IMR-90 (cell line): ENCODE results near the gene PCED1A. TPM values are rescaled to one million over a fixed set of nuclear protein-coding genes. Genes with fewer than 3 reads are reported as not detected.
A peak's percentile ranks its signal among the peaks of the same experiment; 100 is the strongest.

Source experiments
- ATAC-seq: fragments of 200-7000 bp; cut with Tn5 transposase; 2 replicates; pipeline ENCODE4 v1.9.1; 2020; ENCODE audit warnings: low read depth, mild to moderate bottlenecking, moderate library complexity
- BruUV-seq: library from RNA; stranded (reverse); fragments of 400-500 nt; replicated peaks from 2 replicates; lab custom pipeline; 2021; lab: Mats Ljungman, UMichigan
- CTCF ChIA-PET: fragments of 300-600 bp; formaldehyde crosslinking; extraction: SDS; loops from one replicate; lab custom pipeline; 2021; ENCODE audit warnings: antibody characterized with exemption; lab: Yijun Ruan, JAX
- POLR2A ChIA-PET: fragments of 300-600 bp; sonication (Branson Sonifier 250); formaldehyde crosslinking; loops from one replicate; lab custom pipeline; 2022; ENCODE audit warnings: antibody characterized with exemption; ENCODE audit not compliant: unreplicated experiment; lab: Charles Lee
- DNase-seq: peaks from one replicate; pipeline ENCODE4 v3.0.0; 2013
- H2AFZ ChIP-seq: replicated peaks from 2 replicates; pipeline ENCODE3; 2013; ENCODE audit warnings: low read length, mild to moderate bottlenecking; ENCODE audit not compliant: poor library complexity
- H2AK5ac ChIP-seq: 2 replicates; pipeline ENCODE4 v1.6.1; 2013; ENCODE audit warnings: low read depth, low read length, inconsistent platforms
- H2AK9ac ChIP-seq: replicated peaks from 2 replicates; pipeline ENCODE3; 2013; ENCODE audit warnings: mild to moderate bottlenecking, low read depth, low read length, moderate library complexity; ENCODE audit not compliant: poor library complexity
- H2BK120ac ChIP-seq: 2 replicates; pipeline ENCODE4 v1.6.1; 2013; ENCODE audit warnings: low read depth, low read length, inconsistent platforms
- H2BK15ac ChIP-seq: 3 replicates; pipeline ENCODE4 v1.6.1; 2013; ENCODE audit warnings: low read depth, low read length, inconsistent platforms
- H2BK20ac ChIP-seq: 2 replicates; pipeline ENCODE4 v1.6.1; 2013; ENCODE audit warnings: low read depth, mild to moderate bottlenecking, inconsistent platforms, low read length, moderate library complexity
- H2BK5ac ChIP-seq: 2 replicates; pipeline ENCODE4 v1.6.1; 2013; ENCODE audit warnings: mild to moderate bottlenecking, low read depth, low read length, inconsistent platforms; ENCODE audit not compliant: poor library complexity, severe bottlenecking
- H3K14ac ChIP-seq: replicated peaks from 2 replicates; pipeline ENCODE4 v1.6.1; 2013; ENCODE audit warnings: low read depth, low read length, inconsistent platforms
- H3K18ac ChIP-seq: 2 replicates; pipeline ENCODE4 v1.6.1; 2013; ENCODE audit warnings: low read depth, low read length, control low read depth
- H3K23ac ChIP-seq: 2 replicates; pipeline ENCODE4 v1.6.1; 2013; ENCODE audit warnings: low read depth, low read length, inconsistent platforms
- H3K27ac ChIP-seq: 2 replicates; pipeline ENCODE4 v1.5.1; 2013; ENCODE audit warnings: mild to moderate bottlenecking, control low read depth, low read length; ENCODE audit not compliant: insufficient read depth
- H3K27me3 ChIP-seq: 2 replicates; pipeline ENCODE4 v1.6.1; 2013; ENCODE audit warnings: low read length; ENCODE audit not compliant: control insufficient read depth, insufficient read depth
- H3K36me3 ChIP-seq: 2 replicates; pipeline ENCODE4 v1.6.1; 2013; ENCODE audit warnings: low read length, mixed read lengths; ENCODE audit not compliant: control insufficient read depth, insufficient read depth
- H3K4ac ChIP-seq: 2 replicates; pipeline ENCODE4 v1.6.1; 2013; ENCODE audit warnings: low read depth, low read length, inconsistent platforms
- H3K4me1 ChIP-seq: 2 replicates; pipeline ENCODE4 v1.6.1; 2013; ENCODE audit warnings: low read length, mixed read lengths; ENCODE audit not compliant: control insufficient read depth, insufficient read depth
- H3K4me2 ChIP-seq: 2 replicates; pipeline ENCODE4 v1.6.1; 2013; ENCODE audit warnings: low read depth, mild to moderate bottlenecking, control low read depth, low read length, moderate library complexity
- H3K4me3 ChIP-seq: 2 replicates; pipeline ENCODE4 v1.5.1; 2013; ENCODE audit warnings: low read depth, mild to moderate bottlenecking, control low read depth, low read length, moderate library complexity; ENCODE audit not compliant: insufficient read depth
- H3K56ac ChIP-seq: 2 replicates; pipeline ENCODE4 v1.6.1; 2013; ENCODE audit warnings: low read length, inconsistent platforms; ENCODE audit not compliant: insufficient read depth; ENCODE audit errors: extremely low read depth
- H3K79me1 ChIP-seq, 2 experiments: 2 replicates each; pipeline ENCODE4 v1.6.1; 2013; ENCODE audit warnings: low read length in 2 of 2, inconsistent platforms in 1 of 2, low read depth in 1 of 2
- H3K9ac ChIP-seq: 2 replicates; pipeline ENCODE4 v1.6.1; 2013; ENCODE audit warnings: low read depth, low read length, control low read depth
- H3K9me1 ChIP-seq: 2 replicates; pipeline ENCODE4 v1.6.1; 2013; ENCODE audit warnings: low read length, inconsistent platforms; ENCODE audit not compliant: insufficient read depth
- H3K9me3 ChIP-seq: 2 replicates; pipeline ENCODE4 v1.6.1; 2013; ENCODE audit warnings: low read length; ENCODE audit not compliant: control insufficient read depth, insufficient read depth
- H4K20me1 ChIP-seq: 2 replicates; pipeline ENCODE4 v1.6.1; 2013; ENCODE audit warnings: low read length, inconsistent platforms; ENCODE audit not compliant: insufficient read depth
- H4K5ac ChIP-seq: 2 replicates; pipeline ENCODE4 v1.6.1; 2013; ENCODE audit warnings: mild to moderate bottlenecking, low read depth, low read length, control low read depth
- H4K8ac ChIP-seq, 2 experiments: 2 replicates each; pipeline ENCODE4 v1.6.1; 2013; ENCODE audit warnings: low read depth in 2 of 2, low read length in 2 of 2, control low read depth in 1 of 2, inconsistent platforms in 1 of 2
- H4K91ac ChIP-seq: 2 replicates; pipeline ENCODE4 v1.6.1; 2013; ENCODE audit warnings: low read depth, low read length, inconsistent platforms; ENCODE audit not compliant: insufficient read depth
- CEBPB ChIP-seq: IDR thresholded peaks from 2 replicates; pipeline ENCODE4 v1.6.1; 2012; ENCODE audit warnings: low read depth, low read length, improper control_type of control experiment
- CHD1 ChIP-seq: IDR thresholded peaks from 2 replicates; pipeline ENCODE4 v1.6.1; 2012; ENCODE audit warnings: low read depth, low read length, improper control_type of control experiment
- FOS ChIP-seq: fragments of 150-350 bp; IDR thresholded peaks from 2 replicates; pipeline ENCODE4 v1.6.1; 2016; ENCODE audit warnings: low read depth, low read length
- NFE2L2 ChIP-seq: fragments of 150-350 bp; IDR thresholded peaks from 2 replicates; pipeline ENCODE4 v1.6.1; 2016; ENCODE audit warnings: low read depth, mild to moderate bottlenecking, low read length
- RCOR1 ChIP-seq: IDR thresholded peaks from 2 replicates; pipeline ENCODE4 v1.6.1; 2012; ENCODE audit warnings: mild to moderate bottlenecking, low read length, improper control_type of control experiment; ENCODE audit not compliant: insufficient replicate concordance
- SMC3 ChIP-seq: fragments of 150-350 bp; IDR thresholded peaks from 2 replicates; pipeline ENCODE4 v1.6.1; 2016; ENCODE audit warnings: low read depth, mild to moderate bottlenecking, antibody characterized with exemption, low read length, moderate library complexity
- WGBS, 2 experiments: methylation state at CpG; one replicate each; pipeline versions ENCODE4 v1.1.5 to v1.1.7; 2013; ENCODE audit warnings: missing lambda C conversion rate in 2 of 2; ENCODE audit not compliant: insufficient read length in 1 of 2; ENCODE audit errors: extremely low coverage in 2 of 2; 5-methylcytosine and 5-hydroxymethylcytosine counted together
- dilution Hi-C: fragments of 300-500 bp; cut with HindIII; formaldehyde crosslinking; loops from one replicate; pipeline ENCODE4 v1.14.3; 2018; ENCODE audit warnings: low sequenced_read_pairs; ENCODE audit not compliant: unreplicated experiment
- in situ Hi-C: fragments of 300-500 bp; cut with MboI; formaldehyde crosslinking; loops from 3 replicates; pipeline ENCODE4 v1.14.3; 2019; ENCODE audit warnings: low sequenced_read_pairs, inconsistent platforms, mixed read lengths
- intact Hi-C: fragments of 100-400 bp; cut with micrococcal nuclease; formaldehyde crosslinking; loops from 2 replicates; pipeline ENCODE4 v1.10.0; 2022
- polyA plus RNA-seq, 3 experiments: library from polyadenylated mRNA; depleted of rRNA; stranded (reverse); fragments of >200 nt; gene quantifications; 2 replicates each; pipeline ENCODE4 v1.2.3, GENCODE V29; 2012; ENCODE audit warnings: low replicate concordance in 1 of 3
- total RNA-seq: library from RNA; depleted of rRNA; stranded (reverse); fragments of >200 nt; gene quantifications from 2 replicates; pipeline ENCODE4 v1.2.3, GENCODE V29; 2012

The PCED1A gene
- total and polyA plus RNA-seq, 2 of the 4 experiments (the other 2 are of a cell fraction), result 9.7 to 33.4 TPM

DNA sequence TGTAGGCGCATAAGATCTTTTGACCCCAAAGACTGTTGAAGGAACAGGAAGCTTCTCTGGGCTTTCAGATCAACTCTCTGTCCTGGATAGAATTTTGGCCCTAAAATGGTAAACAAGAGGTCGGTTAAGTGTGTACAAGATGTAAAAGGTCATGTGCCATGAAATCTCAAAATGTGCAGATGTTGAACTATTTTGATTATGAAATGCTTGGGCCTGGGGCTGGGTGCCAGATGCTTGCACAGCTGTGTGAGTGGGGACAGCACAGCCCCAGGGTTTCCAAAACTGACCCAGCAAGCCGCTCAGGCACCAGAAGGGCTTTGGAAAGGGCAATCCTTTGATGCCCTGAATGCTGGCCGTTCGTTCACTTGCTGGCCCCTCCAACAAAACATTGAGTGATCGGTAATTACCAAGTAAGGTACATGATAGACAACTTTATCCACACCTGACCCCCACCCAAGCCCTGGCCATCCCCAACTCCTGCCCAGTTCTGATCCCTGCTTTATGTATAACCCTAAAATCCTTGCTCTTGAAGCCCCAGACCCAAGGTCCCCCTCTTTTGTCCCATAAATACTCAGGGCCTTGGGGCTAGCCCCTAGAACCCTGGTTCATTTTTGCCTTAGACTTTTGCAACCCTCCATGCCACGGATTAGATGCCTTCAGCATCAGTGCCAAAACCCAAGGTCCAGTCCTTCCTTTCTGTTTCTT lies 22.4 kb downstream of the PCED1A start:
- Histone ChIP-seq H4K8ac (no peak overlapping the region), H3K27me3 (no peaks in the 10 kb centered on the region), H4K91ac (peak overlapping the region; percentile 81; the same call in 1 of the 2 replicates), H3K4ac (peak overlapping the region; percentile 63), H3K18ac (no peak overlapping the region; the same call in 1 of the 2 replicates), H2BK120ac (peak overlapping the region; percentile 80), H3K27ac (no peak overlapping the region), H3K9ac (no peak overlapping the region), H2AK9ac (peak overlapping the region; percentile 62), H2AFZ (no peak overlapping the region), H3K36me3 (no peaks in the 10 kb centered on the region), H3K4me1 (peaks cover 38% of the 10 kb centered on the region), H3K79me1 (0 out of 4 replicates have a peak, but pooled peaks cover 0 to 5% of the 10 kb centered on the region in 2 experiments), H3K4me3 (no peak overlapping the region), H2BK15ac (peak overlapping the region; percentile 86; the same call in 2 of the 3 replicates), H2BK20ac (peak overlapping the region; percentile 32), H4K20me1 (no peaks in the 10 kb centered on the region), H3K9me3 (no peaks in the 10 kb centered on the region), H3K56ac (no peak overlapping the region), H3K4me2 (no peak overlapping the region), H2BK5ac (no peak overlapping the region), H3K23ac (no peak overlapping the region), H3K9me1 (peaks cover 28% of the 10 kb centered on the region), H3K14ac (0 out of 2 replicates have a peak overlapping the region, but pooled peaks have one; percentile 8), H2AK5ac (peak overlapping the region; percentile 92; the same call in 1 of the 2 replicates), H4K5ac (no peak overlapping the region; the same call in 1 of the 2 replicates)
- POLR2A ChIA-PET, result no interaction called here
- 69% methylated on average over 3 of the region's 7 CpGs; no CpG with 5 or more reads in 1 of the 2 experiments for WGBS, 2 experiments
- no peak for TF ChIP-seq CHD1
- TF ChIP-seq NFE2L2, result no peak
- TF ChIP-seq CEBPB, result no peak
- no peak for TF ChIP-seq RCOR1
- no peak for TF ChIP-seq FOS
- TF ChIP-seq SMC3, result no peak
- in situ Hi-C loops (loop anchor here (25.0 kb wide), 1 partner anchor 706 kb away; the partner anchor contains the start of gene STK35), intact Hi-C loops (no loop called here), dilution Hi-C loops (no loop called here)
- DNase-seq, result no peak
- BruUV-seq, result no TSS peak
- ATAC-seq, result no peak
- CTCF ChIA-PET, result no interaction called here
